HepG2 (cell line): Measurements from ENCODE around the gene ODAD4. TPM values are rescaled to one million over a fixed set of nuclear protein-coding genes. Genes with fewer than 3 reads are reported as not detected.

Experiments used
- BORCS8-MEF2B ChIP-seq: sonication (generic); formaldehyde crosslinking; IDR thresholded peaks from 2 replicates; pipeline ENCODE4 v1.8.0; 2022; ENCODE audit warnings: mild to moderate bottlenecking, missing genetic modification reagents
- HMGXB3 ChIP-seq: sonication (generic); formaldehyde crosslinking; IDR thresholded peaks from 2 replicates; pipeline ENCODE4 v1.4.0; 2020; ENCODE audit warnings: missing genetic modification reagents, borderline replicate concordance
- HOXA3 ChIP-seq: sonication (generic); formaldehyde crosslinking; IDR thresholded peaks from 2 replicates; pipeline ENCODE4 v1.5.0; 2020; ENCODE audit warnings: missing genetic modification reagents
- KDM5A ChIP-seq: fragments of 200-600 bp; sonication (generic); IDR thresholded peaks from 2 replicates; pipeline ENCODE4 v1.7.0; 2018; ENCODE audit warnings: antibody characterized with exemption, mild to moderate bottlenecking, low read length, borderline replicate concordance
- NCOR1 ChIP-seq: fragments of 200-600 bp; sonication (generic); IDR thresholded peaks from 2 replicates; pipeline ENCODE4 v1.7.0; 2017; ENCODE audit warnings: antibody characterized with exemption, low read length, borderline replicate concordance
- RBFOX2 ChIP-seq: fragments of 200-400 bp; formaldehyde crosslinking; IDR thresholded peaks from 2 replicates; pipeline ENCODE4 v1.6.1; 2017; ENCODE audit warnings: low read depth, mild to moderate bottlenecking, low read length
- SALL2 ChIP-seq: sonication (generic); formaldehyde crosslinking; IDR thresholded peaks from 2 replicates; pipeline ENCODE4 v1.8.1; 2023; ENCODE audit warnings: mild to moderate bottlenecking, missing genetic modification reagents, inconsistent platforms
- TOPORS ChIP-seq: sonication (generic); formaldehyde crosslinking; IDR thresholded peaks from 2 replicates; pipeline ENCODE4 v1.8.0; 2023; ENCODE audit warnings: mild to moderate bottlenecking, missing genetic modification reagents
- ZNF280D ChIP-seq: sonication (generic); formaldehyde crosslinking; IDR thresholded peaks from 2 replicates; pipeline ENCODE4 v1.5.1; 2020; ENCODE audit warnings: mild to moderate bottlenecking, missing genetic modification reagents
- ZNF318 ChIP-seq: sonication (generic); formaldehyde crosslinking; IDR thresholded peaks from 2 replicates; pipeline ENCODE4 v1.4.0; 2020; ENCODE audit warnings: mild to moderate bottlenecking, missing genetic modification reagents
- ZNF501 ChIP-seq: sonication (generic); formaldehyde crosslinking; IDR thresholded peaks from 2 replicates; pipeline ENCODE4 v1.5.1; 2020; ENCODE audit warnings: mild to moderate bottlenecking, moderate library complexity, missing genetic modification reagents
- polyA plus RNA-seq, 8 experiments: library from polyadenylated mRNA; depleted of rRNA in 3 of 8; stranded (reverse) in 7 of 8; unstranded in 1 of 8; fragments of >200 nt; fragmentation: Illumina TruSeq in 4 of 8; extraction: Trizol in 4 of 8; gene quantifications; 2 replicates each; pipeline versions ENCODE4 v1.2.1 to v1.2.3, GENCODE V29; 2011 to 2016; ENCODE audit warnings: low read depth in 4 of 8, missing spikeins in 1 of 8, mixed read lengths in 1 of 8; ENCODE audit not compliant: insufficient read depth in 1 of 8
- total RNA-seq, 5 experiments: library from RNA; depleted of rRNA; stranded (reverse); fragments of >200 nt; fragmentation: Illumina TruSeq; extraction: Trizol; gene quantifications; 2 replicates each; pipeline ENCODE4 v1.2.3, GENCODE V29; 2016; ENCODE audit warnings: low read depth in 1 of 5

The ODAD4 gene
- total and polyA plus RNA-seq, 2 of the 13 experiments (the other 11 are each of a cell fraction or from before 2014, with no cell fraction given), result 0.48 to 0.53 TPM

GRCh38 chr17:41959336-41960095 is 29.1 kb downstream of the ODAD4 start (continued):
- no peak for TF ChIP-seq NCOR1
- no peak for TF ChIP-seq ZNF318 (CRISPR knock-in tag)
- no peak for TF ChIP-seq RBFOX2
- no peak for TF ChIP-seq KDM5A
- TF ChIP-seq BORCS8-MEF2B (CRISPR knock-in tag), result 0 out of 2 replicates have a peak, but pooled peaks have one; percentile 62
- peak; percentile 27; the same call in 1 of the 2 replicates for TF ChIP-seq HMGXB3
- TF ChIP-seq ZNF280D (CRISPR knock-in tag), result peak; percentile 64; the same call in 1 of the 2 replicates
- TF ChIP-seq ZNF501 (CRISPR knock-in tag), result peak; percentile 44; the same call in 1 of the 2 replicates
- TF ChIP-seq SALL2 (CRISPR knock-in tag), result peak; percentile 70
- TF ChIP-seq HOXA3 (CRISPR knock-in tag), result peak; percentile 73
- TF ChIP-seq TOPORS, result peak; percentile 78; the same call in 1 of the 2 replicates
